H9 (cell line): Measurements from ENCODE around the gene ESRRB. TPM values are rescaled to one million over a fixed set of nuclear protein-coding genes. Genes with fewer than 3 reads are reported as not detected.

ENCODE experiments used
- DNase-seq: peaks from one replicate; pipeline ENCODE4 v3.0.0-alpha.2; 2017
- H2AFZ ChIP-seq: one replicate; pipeline ENCODE4 v1.6.1; 2013; ENCODE audit warnings: mild to moderate bottlenecking, low read length, control low read depth, moderate library complexity
- H2AK5ac ChIP-seq: 2 replicates; pipeline ENCODE4 v1.6.1; 2013; ENCODE audit warnings: low read length, control low read depth, mixed read lengths; ENCODE audit not compliant: insufficient read length
- H2BK120ac ChIP-seq: one replicate; pipeline ENCODE4 v1.6.1; 2013; ENCODE audit warnings: low read depth, mild to moderate bottlenecking, low read length, control low read depth, inconsistent platforms; ENCODE audit not compliant: poor library complexity, severe bottlenecking
- H2BK12ac ChIP-seq: 2 replicates; pipeline ENCODE4 v1.6.1; 2013; ENCODE audit warnings: low read length, control low read depth, mixed read lengths, low read depth; ENCODE audit not compliant: insufficient read length
- H2BK15ac ChIP-seq: 2 replicates; pipeline ENCODE4 v1.6.1; 2013; ENCODE audit warnings: low read depth, low read length, control low read depth
- H2BK20ac ChIP-seq: one replicate; pipeline ENCODE4 v1.6.1; 2013; ENCODE audit warnings: low read depth, mild to moderate bottlenecking, low read length, control low read depth, inconsistent platforms; ENCODE audit not compliant: poor library complexity, severe bottlenecking
- H2BK5ac ChIP-seq: 2 replicates; pipeline ENCODE4 v1.6.1; 2013; ENCODE audit warnings: low read length, control low read depth, mixed read lengths; ENCODE audit not compliant: insufficient read length
- H3K14ac ChIP-seq: 2 replicates; pipeline ENCODE4 v1.6.1; 2013; ENCODE audit warnings: low read length, control low read depth; ENCODE audit not compliant: insufficient read depth
- H3K18ac ChIP-seq: 2 replicates; pipeline ENCODE4 v1.6.1; 2013; ENCODE audit warnings: low read depth, mild to moderate bottlenecking, mixed read lengths, low read length, control low read depth; ENCODE audit not compliant: insufficient read length
- H3K23ac ChIP-seq: 2 replicates; pipeline ENCODE4 v1.6.1; 2013; ENCODE audit warnings: low read length, control low read depth, mixed read lengths, low read depth; ENCODE audit not compliant: insufficient read length
- H3K23me2 ChIP-seq: 2 replicates; pipeline ENCODE4 v1.6.1; 2013; ENCODE audit warnings: low read depth, mild to moderate bottlenecking, mixed read lengths, low read length, control low read depth; ENCODE audit not compliant: insufficient read length, poor library complexity, severe bottlenecking
- H3K27ac ChIP-seq: 2 replicates; pipeline ENCODE4 v1.5.1; 2013; ENCODE audit warnings: low read length, control low read depth, mixed read lengths, low read depth; ENCODE audit not compliant: insufficient read length
- H3K27me3 ChIP-seq: 2 replicates; pipeline ENCODE4 v1.6.1; 2013; ENCODE audit warnings: low read length, control low read depth, inconsistent platforms; ENCODE audit not compliant: insufficient read depth
- H3K4ac ChIP-seq: 2 replicates; pipeline ENCODE4 v1.6.1; 2013; ENCODE audit warnings: low read depth, mild to moderate bottlenecking, control low read depth, inconsistent platforms, low read length, moderate library complexity
- H3K4me1 ChIP-seq: 2 replicates; pipeline ENCODE4 v1.6.1; 2013; ENCODE audit warnings: low read length, control low read depth, inconsistent platforms; ENCODE audit not compliant: insufficient read depth
- H3K4me2 ChIP-seq: 2 replicates; pipeline ENCODE4 v1.6.1; 2013; ENCODE audit warnings: low read length, control low read depth, mixed read lengths; ENCODE audit not compliant: insufficient read length, insufficient read depth
- H3K56ac ChIP-seq: 2 replicates; pipeline ENCODE4 v1.6.1; 2013; ENCODE audit warnings: low read depth, mild to moderate bottlenecking, mixed read lengths, low read length, control low read depth; ENCODE audit not compliant: insufficient read length
- H3K79me1 ChIP-seq: 2 replicates; pipeline ENCODE4 v1.6.1; 2013; ENCODE audit warnings: low read depth, mild to moderate bottlenecking, moderate library complexity, low read length, control low read depth, inconsistent platforms; ENCODE audit not compliant: insufficient read depth, poor library complexity, severe bottlenecking
- H3K79me2 ChIP-seq: 2 replicates; pipeline ENCODE4 v1.6.1; 2013; ENCODE audit warnings: low read length, control low read depth, inconsistent platforms; ENCODE audit not compliant: insufficient read depth
- H3K9ac ChIP-seq: 2 replicates; pipeline ENCODE4 v1.6.1; 2013; ENCODE audit warnings: low read length, control low read depth, mixed read lengths; ENCODE audit not compliant: insufficient read length; ENCODE audit errors: extremely low read depth
- H3K9me3 ChIP-seq: one replicate; pipeline ENCODE4 v1.6.1; 2013; ENCODE audit warnings: low read depth, low read length, inconsistent platforms; ENCODE audit not compliant: control insufficient read depth
- H3T11ph ChIP-seq: one replicate; pipeline ENCODE4 v1.6.1; 2013; ENCODE audit warnings: mild to moderate bottlenecking, low read length, control low read depth, inconsistent platforms
- H4K20me1 ChIP-seq: one replicate; pipeline ENCODE4 v1.6.1; 2013; ENCODE audit not compliant: control insufficient read depth, insufficient read length, insufficient read depth
- H4K5ac ChIP-seq: 2 replicates; pipeline ENCODE4 v1.6.1; 2013; ENCODE audit warnings: low read depth, mild to moderate bottlenecking, mixed read lengths, low read length, control low read depth; ENCODE audit not compliant: insufficient read length
- H4K8ac ChIP-seq: replicated peaks from 2 replicates; pipeline ENCODE4 v1.6.1; 2013; ENCODE audit warnings: low read length, control low read depth, mixed read lengths, low read depth; ENCODE audit not compliant: insufficient read length
- H4K91ac ChIP-seq: 2 replicates; pipeline ENCODE4 v1.6.1; 2013; ENCODE audit warnings: low read depth, mild to moderate bottlenecking, moderate library complexity, mixed read lengths, low read length, control low read depth; ENCODE audit not compliant: insufficient read length
- H3K27ac Mint-ChIP-seq, 3 experiments: 2 replicates in 2 of 3; 3 replicates in 1 of 3; pipeline ENCODE4 v1.8.0; 2020 to 2021; ENCODE audit warnings: mixed read lengths in 3 of 3, mild to moderate bottlenecking in 1 of 3, moderate library complexity in 1 of 3
- H3K27me3 Mint-ChIP-seq: 2 replicates; pipeline ENCODE4 v1.8.0; 2021; ENCODE audit warnings: low read depth, mild to moderate bottlenecking, moderate library complexity, mixed read lengths
- H3K36me3 Mint-ChIP-seq, 3 experiments: 2 replicates in 2 of 3; 3 replicates in 1 of 3; pipeline ENCODE4 v1.8.0; 2020 to 2021; ENCODE audit warnings: low read depth in 3 of 3, mixed read lengths in 3 of 3; ENCODE audit not compliant: insufficient read depth in 1 of 3
- H3K4me1 Mint-ChIP-seq, 2 experiments: 2 replicates each; pipeline ENCODE4 v1.8.0; 2020; ENCODE audit warnings: mixed read lengths in 2 of 2
- H3K4me3 Mint-ChIP-seq, 2 experiments: 2 replicates in 1 of 2; 3 replicates in 1 of 2; pipeline ENCODE4 v1.8.0; 2020 to 2021; ENCODE audit warnings: mild to moderate bottlenecking in 2 of 2, mixed read lengths in 2 of 2, moderate library complexity in 1 of 2
- H3K9me3 Mint-ChIP-seq, 2 experiments: 2 replicates in 1 of 2; 3 replicates in 1 of 2; pipeline ENCODE4 v1.8.0; 2020; ENCODE audit warnings: mild to moderate bottlenecking in 2 of 2, mixed read lengths in 2 of 2, moderate library complexity in 1 of 2
- WGBS: extraction: QIAGEN DNeasy Blood & Tissue Kit; methylation state at CpG from one replicate; pipeline ENCODE4 v1.1.7; 2013; ENCODE audit warnings: missing lambda C conversion rate, low lambda C conversion rate, mixed read lengths; ENCODE audit not compliant: insufficient read length; ENCODE audit errors: extremely low coverage; 5-methylcytosine and 5-hydroxymethylcytosine counted together
- total RNA-seq: library from RNA; stranded (reverse); gene quantifications from 2 replicates; pipeline ENCODE4 v1.2.1, GENCODE V29; 2021
- TF ChIP-seq, protein P1 (sequence below): fragments of 200-600 bp; sonication (generic); conservative IDR thresholded peaks from 3 replicates; pipeline ENCODE4 v1.8.0; 2021; ENCODE audit warnings: antibody characterized with exemption, mild to moderate bottlenecking

ESRRB gene
- total RNA-seq, 1 experiment from 2014 or later, result 0.11 TPM

DNA sequence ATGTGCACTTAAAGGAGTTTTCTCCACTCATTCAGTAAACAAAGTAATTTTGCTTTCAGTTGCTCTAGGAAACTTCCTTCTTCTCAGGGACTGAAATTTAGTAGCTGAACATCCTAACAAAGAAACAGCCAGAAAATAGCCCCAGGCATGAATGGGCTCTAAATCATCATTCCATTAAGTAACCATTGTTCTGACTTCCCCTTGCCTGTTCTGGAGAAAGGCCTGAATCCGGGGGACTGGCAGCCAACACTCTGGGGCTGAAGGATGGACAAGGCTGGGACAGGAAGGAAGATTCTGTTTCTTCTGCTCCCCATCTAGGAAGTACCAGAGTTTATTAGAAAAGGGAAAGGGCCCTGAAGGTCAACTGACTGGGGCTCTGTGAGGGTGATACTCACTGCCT is 104.5 kb downstream of the ESRRB start:
- no peak overlapping the region for H2AFZ ChIP-seq
- H3K4me2 ChIP-seq, result no peak overlapping the region
- H2BK12ac ChIP-seq, result no peak overlapping the region
- no peak overlapping the region for H3K4me3 Mint-ChIP-seq
- no peak overlapping the region for H2AK5ac ChIP-seq
- H3K4ac ChIP-seq, result no peak overlapping the region
- H2BK120ac ChIP-seq, result no peak overlapping the region
- H2BK15ac ChIP-seq, result no peak overlapping the region
- DNase-seq, result no peak
- no peak overlapping the region for H3K27ac ChIP-seq
- H3K27ac Mint-ChIP-seq, result no peak overlapping the region
- no peaks in the 10 kb centered on the region for H3K9me3 Mint-ChIP-seq
- no peak overlapping the region for H3K9ac ChIP-seq
- no peaks in the 10 kb centered on the region for H3K79me2 ChIP-seq
- no peak overlapping the region for H3K14ac ChIP-seq
- H3K56ac ChIP-seq, result no peak overlapping the region
- no peak overlapping the region for H3T11ph ChIP-seq
- WGBS, result no CpG with 5 or more reads among the region's 1 CpG
- H4K5ac ChIP-seq, result no peak overlapping the region
- no peaks in the 10 kb centered on the region for H3K4me1 ChIP-seq
- H3K23me2 ChIP-seq, result no peaks in the 10 kb centered on the region
- no peaks in the 10 kb centered on the region for H3K27me3 Mint-ChIP-seq
- H3K4me1 Mint-ChIP-seq, result peaks cover 6 to 9% of the 10 kb centered on the region in 2 experiments
- H4K8ac ChIP-seq, result no peak overlapping the region
- H2BK20ac ChIP-seq, result no peak overlapping the region
- H3K27me3 ChIP-seq, result no peaks in the 10 kb centered on the region
- no peaks in the 10 kb centered on the region for H3K9me3 ChIP-seq
- no peak overlapping the region for H4K91ac ChIP-seq
- H2BK5ac ChIP-seq, result no peak overlapping the region
- no peak overlapping the region for H3K23ac ChIP-seq
- TF ChIP-seq, protein P1, sequence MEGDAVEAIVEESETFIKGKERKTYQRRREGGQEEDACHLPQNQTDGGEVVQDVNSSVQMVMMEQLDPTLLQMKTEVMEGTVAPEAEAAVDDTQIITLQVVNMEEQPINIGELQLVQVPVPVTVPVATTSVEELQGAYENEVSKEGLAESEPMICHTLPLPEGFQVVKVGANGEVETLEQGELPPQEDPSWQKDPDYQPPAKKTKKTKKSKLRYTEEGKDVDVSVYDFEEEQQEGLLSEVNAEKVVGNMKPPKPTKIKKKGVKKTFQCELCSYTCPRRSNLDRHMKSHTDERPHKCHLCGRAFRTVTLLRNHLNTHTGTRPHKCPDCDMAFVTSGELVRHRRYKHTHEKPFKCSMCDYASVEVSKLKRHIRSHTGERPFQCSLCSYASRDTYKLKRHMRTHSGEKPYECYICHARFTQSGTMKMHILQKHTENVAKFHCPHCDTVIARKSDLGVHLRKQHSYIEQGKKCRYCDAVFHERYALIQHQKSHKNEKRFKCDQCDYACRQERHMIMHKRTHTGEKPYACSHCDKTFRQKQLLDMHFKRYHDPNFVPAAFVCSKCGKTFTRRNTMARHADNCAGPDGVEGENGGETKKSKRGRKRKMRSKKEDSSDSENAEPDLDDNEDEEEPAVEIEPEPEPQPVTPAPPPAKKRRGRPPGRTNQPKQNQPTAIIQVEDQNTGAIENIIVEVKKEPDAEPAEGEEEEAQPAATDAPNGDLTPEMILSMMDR, result no peak
- no peak overlapping the region for H3K18ac ChIP-seq
- no peaks in the 10 kb centered on the region for H3K36me3 Mint-ChIP-seq
- no peaks in the 10 kb centered on the region for H3K79me1 ChIP-seq
- H4K20me1 ChIP-seq, result no peaks in the 10 kb centered on the region
